ENCODE data around the gene UBALD1. TPM values are rescaled to one million over a fixed set of nuclear protein-coding genes. Genes with fewer than 3 reads are reported as not detected.

The UBALD1 gene
- total and polyA plus RNA-seq, 12 donors, result 14.7 to 39.4 (median 20.4) TPM

GRCh38 chr16:4617880-4618279 is 3.2 kb upstream of the UBALD1 start:
- ATAC-seq (no peak), DNase-seq (no peak)
- H3K36me3 ChIP-seq, result no peaks in the 10 kb centered on the region
- 91 to 92% methylated on average over 8 of the region's 8 CpGs for WGBS, 2 donors
- no peaks in the 10 kb centered on the region for H3K27me3 ChIP-seq
- no peak for TF ChIP-seq CTCF (IDR thresholded peaks at IDR 0.05)
- no peak overlapping the region for H3K4me3 ChIP-seq
- peaks cover 13 to 50% (median 32%) of the 10 kb centered on the region in 9 donors for H3K4me1 ChIP-seq
- intact Hi-C loops (cut with DNase I), result loop anchor here in 1 of 10 donors (2.0 kb wide), 1 partner anchor 65 kb away; no protein-coding TSS in a partner anchor
- H3K27ac ChIP-seq, result peak overlapping the region in 4 of 10 donors; percentile 92 to 100 (median 96)
- no peaks in the 10 kb centered on the region for H3K9me3 ChIP-seq

GRCh38 chr16:4616047-4616811 is 1.5 kb upstream of the UBALD1 start:
- H3K4me3 ChIP-seq, result peak overlapping the region; percentile 46 to 90 (median 73)
- DNase-seq (peak; percentile 99 to 100), ATAC-seq (peak; percentile 88 to 94 (median 91))
- TF ChIP-seq CTCF (IDR thresholded peaks at IDR 0.05), result peak in 8 of 9 donors; percentile 13 to 69 (median 47)
- H3K36me3 ChIP-seq, result peaks cover 0 to 3% (median 0%) of the 10 kb centered on the region in 9 donors
- intact Hi-C loops (cut with DNase I), result loop anchor here in 2 of 10 donors (1.0 to 2.0 kb wide), 2 partner anchors 8 to 67 kb away; partner anchors contain the start of gene MGRN1 (in 1 of the 2)
- H3K27me3 ChIP-seq, result no peaks in the 10 kb centered on the region
- peak overlapping the region; percentile 91 to 100 (median 96) for H3K27ac ChIP-seq
- WGBS, 2 donors, result 1% methylated on average over 49 to 57 of the region's 57 CpGs
- peaks cover 13 to 66% (median 47%) of the 10 kb centered on the region in 9 donors for H3K4me1 ChIP-seq
- H3K9me3 ChIP-seq, result no peaks in the 10 kb centered on the region

- Histone ChIP-seq H3K4me1 (peaks cover 13 to 68% (median 50%) of the 10 kb centered on the region in 9 donors), H3K4me3 (peak overlapping the region; percentile 70 to 90 (median 86)), H3K27ac (peak overlapping the region; percentile 76 to 100 (median 95)), H3K27me3 (no peaks in the 10 kb centered on the region), H3K36me3 (peaks cover 0 to 4% (median 0%) of the 10 kb centered on the region in 9 donors), H3K9me3 (no peaks in the 10 kb centered on the region)
- no peak for TF ChIP-seq CTCF (IDR thresholded peaks at IDR 0.05)
- intact Hi-C loops (cut with DNase I), result loop anchor here in 2 of 10 donors (1.0 to 2.0 kb wide), 2 partner anchors 9 to 67 kb away; partner anchors contain the start of gene MGRN1 (in 1 of the 2)
- peak in 3 of 8 donors; percentile 0 to 9 (median 0) for ATAC-seq
- WGBS, 2 donors, result 68 to 72% methylated on average over 39 of the region's 39 CpGs
- peak in 1 of 2 donors; percentile 39 for DNase-seq
These were observed 827 bp upstream of the UBALD1 start for GRCh38 chr16:4615384-4616046.
